GM12892 (cell line): Measurements from ENCODE around the gene ADAMTSL3.

Experiments used
- POLR2AphosphoS5 ChIP-seq: IDR thresholded peaks from 2 replicates; pipeline ENCODE4 v1.6.1; 2011; ENCODE audit warnings: low read depth, low read length, control low read depth
- TAF1 ChIP-seq: IDR thresholded peaks from 2 replicates; pipeline ENCODE4 v1.6.1; 2011; ENCODE audit warnings: low read depth, mild to moderate bottlenecking, control low read depth, low read length, borderline replicate concordance

DNA sequence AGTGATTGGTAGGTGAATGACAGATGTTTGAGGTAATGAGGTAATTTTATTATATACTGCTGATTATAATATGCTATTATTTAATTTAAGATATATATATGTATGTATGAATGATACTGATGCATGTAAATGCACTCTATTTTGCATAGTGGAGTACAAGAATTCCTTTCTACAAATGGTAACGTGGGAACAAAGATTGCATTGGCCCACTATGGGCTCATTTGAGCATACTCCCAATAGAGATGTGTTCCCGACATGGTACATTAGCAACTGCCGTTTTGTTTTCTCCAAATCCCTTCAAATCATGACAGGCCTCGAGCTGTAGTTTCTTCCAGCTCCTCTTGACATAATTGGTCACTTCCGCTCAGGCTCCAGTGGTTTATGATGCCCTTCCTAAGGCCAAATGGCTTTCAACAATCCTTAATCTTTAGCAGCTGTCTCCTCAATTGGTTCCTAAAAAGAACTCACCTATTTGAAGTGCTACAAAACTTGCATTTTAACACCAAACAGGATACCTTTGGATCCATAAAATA, 266.1 kb downstream of the ADAMTSL3 start:
- TF ChIP-seq POLR2AphosphoS5 (no peak), TAF1 (no peak)
